LHCN-M2 (cell line): Measurements from ENCODE around the gene COQ9. TPM values are rescaled to one million over a fixed set of nuclear protein-coding genes. Genes with fewer than 3 reads are reported as not detected.
A peak's percentile ranks its signal among the peaks of the same experiment; 100 is the strongest.

Experiments used
- DNase-seq: peaks from one replicate; pipeline ENCODE4 v3.0.0-alpha.2; 2012; ENCODE audit warnings: low read depth
- total RNA-seq: library from RNA; depleted of rRNA; stranded (reverse); fragments of >200 nt; gene quantifications from 2 replicates; pipeline ENCODE4 v1.2.3, GENCODE V29; 2014

COQ9 gene
- total RNA-seq, 1 experiment from 2014 or later = 51.1 TPM

GRCh38 chr16:57471852-57472664 is 24.8 kb downstream of the COQ9 start:
- DNase-seq = no peak

- no peak for DNase-seq
These were observed 25.4 kb downstream of the COQ9 start for GRCh38 chr16:57472665-57473060.

- DNase-seq = no peak
These were observed 26.0 kb downstream of the COQ9 start for GRCh38 chr16:57473176-57473840.

DNA sequence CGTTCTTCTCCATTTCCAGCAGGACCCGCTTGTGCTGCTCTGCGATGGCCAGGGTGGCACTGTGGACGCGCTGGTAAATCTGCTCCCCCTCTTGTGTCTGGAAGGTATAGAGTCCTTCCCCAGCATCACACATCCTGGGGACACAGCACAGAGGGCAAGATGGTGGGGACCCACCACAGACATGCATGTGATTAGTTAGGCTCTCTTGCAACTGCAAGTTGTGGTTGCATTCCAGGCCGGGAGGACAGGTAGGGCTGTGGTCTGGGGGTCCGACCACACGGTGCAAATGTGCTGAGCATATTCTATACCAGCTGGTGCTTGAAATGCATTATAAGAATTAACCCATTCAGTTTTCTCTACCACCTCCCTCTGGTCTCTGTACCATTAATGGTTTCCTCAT is 26.6 kb downstream of the COQ9 start:
- DNase-seq = no peak

- DNase-seq = no peak
These were observed 27.7 kb downstream of the COQ9 start for GRCh38 chr16:57474671-57475661.

GRCh38 chr16:57475711-57476339 is 28.5 kb downstream of the COQ9 start:
- no peak for DNase-seq

- DNase-seq = no peak
These were observed 29.5 kb downstream of the COQ9 start for GRCh38 chr16:57476546-57477410.

GRCh38 chr16:57477531-57478202 is 30.4 kb downstream of the COQ9 start:
- no peak for DNase-seq

- DNase-seq = no peak
These were observed 31.3 kb downstream of the COQ9 start for GRCh38 chr16:57478396-57479204.

DNA sequence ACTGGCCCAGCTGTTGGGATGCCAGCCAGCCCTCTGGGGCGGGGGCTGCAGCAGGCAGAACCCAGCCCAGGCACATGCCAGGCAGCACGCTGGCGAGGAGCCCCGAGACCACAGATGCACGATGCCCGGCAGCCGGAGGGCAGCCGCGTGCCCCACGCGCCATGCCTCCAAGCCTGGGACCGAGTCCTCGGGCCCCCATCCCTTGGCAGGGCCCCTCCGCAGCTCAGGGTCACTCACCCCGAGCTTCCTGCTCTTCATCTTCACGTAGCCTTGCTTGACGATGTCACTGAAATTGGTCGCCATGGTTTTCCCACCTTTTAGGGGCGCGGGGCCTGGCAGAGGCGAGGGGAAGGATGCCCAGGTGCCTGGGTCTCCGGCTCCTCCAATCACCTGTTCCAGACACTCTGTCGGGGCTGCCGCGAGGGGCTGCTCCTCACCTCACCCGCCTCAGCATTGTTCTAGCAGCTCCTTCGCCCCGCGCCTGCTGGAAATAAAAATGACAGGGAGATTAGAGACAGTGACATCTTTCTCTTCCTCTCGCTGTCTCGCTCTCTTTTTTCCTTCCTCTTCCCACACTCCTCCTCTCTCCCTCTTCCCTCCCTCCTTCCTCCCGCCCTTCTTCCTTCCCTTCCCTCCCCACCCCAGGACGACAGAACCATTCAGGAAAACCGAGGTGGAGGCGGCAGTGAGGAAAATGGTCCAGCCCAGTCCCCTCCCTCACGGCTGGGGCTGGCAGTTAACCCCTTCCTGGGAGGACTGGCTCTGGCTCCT is 32.1 kb downstream of the COQ9 start:
- DNase-seq = peak; percentile 77

DNA sequence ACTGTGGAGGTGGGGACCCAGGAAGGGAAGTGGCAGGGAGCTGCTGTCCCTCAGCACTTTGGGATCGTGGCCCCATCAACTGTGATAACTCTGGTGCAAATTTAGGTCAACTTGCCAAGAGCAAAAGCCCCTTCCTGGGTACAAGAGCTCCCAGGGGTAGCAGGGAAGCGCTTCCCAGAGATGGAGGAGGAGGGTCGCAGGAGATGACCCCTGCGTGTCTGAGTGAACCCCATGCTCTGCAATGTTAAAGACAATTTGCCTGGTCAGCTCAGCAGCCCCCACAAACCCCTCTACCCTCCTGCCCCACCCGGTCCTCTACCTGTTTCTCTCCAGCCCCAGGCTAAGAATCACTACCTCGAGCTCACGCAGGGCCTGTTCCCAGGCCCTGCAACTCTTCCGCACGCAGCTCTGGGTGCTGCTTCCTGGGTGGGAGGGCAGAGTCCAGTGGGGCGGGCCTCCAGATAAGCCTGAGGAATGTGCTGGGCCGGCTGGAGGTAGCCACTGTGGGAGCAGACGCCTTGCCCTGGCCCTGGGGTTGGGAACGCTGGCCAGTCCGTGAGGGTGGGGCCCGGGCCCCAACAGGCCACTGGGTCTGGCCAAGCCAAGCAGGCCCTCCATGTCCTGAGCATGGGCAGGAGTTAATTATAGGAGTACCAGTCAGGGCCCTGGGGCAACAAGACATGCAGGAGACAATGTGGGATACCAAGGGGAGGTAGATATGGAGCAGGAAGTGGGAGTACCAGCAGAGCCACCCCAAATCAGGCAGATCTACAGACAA is 32.9 kb downstream of the COQ9 start:
- DNase-seq = peak; percentile 45

GRCh38 chr16:57480754-57481230 is 33.5 kb downstream of the COQ9 start:
- no peak for DNase-seq

DNA sequence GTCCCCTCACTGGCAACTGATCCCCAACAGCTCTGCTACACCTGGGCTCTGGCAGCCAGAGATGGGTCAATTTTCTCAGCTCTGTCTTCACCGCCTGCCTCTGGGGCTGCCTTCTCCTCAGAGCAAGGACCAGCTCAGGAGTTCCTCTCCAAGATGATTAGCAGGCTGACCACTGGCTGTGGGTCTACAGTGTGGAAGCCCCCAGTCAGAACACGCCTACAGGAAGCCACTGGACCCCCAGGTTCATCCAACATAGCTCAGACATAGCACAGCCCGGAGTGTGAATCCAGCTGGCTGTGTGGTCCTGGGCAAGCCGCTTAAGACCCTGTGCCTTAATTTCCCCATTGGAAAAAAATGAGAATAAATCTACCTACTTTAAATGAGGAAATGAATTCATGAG is 34.1 kb downstream of the COQ9 start:
- DNase-seq = no peak

GRCh38 chr16:57482845-57483545 is 35.7 kb downstream of the COQ9 start:
- no peak for DNase-seq

GRCh38 chr16:57483725-57484514 is 36.6 kb downstream of the COQ9 start:
- DNase-seq = no peak

DNA sequence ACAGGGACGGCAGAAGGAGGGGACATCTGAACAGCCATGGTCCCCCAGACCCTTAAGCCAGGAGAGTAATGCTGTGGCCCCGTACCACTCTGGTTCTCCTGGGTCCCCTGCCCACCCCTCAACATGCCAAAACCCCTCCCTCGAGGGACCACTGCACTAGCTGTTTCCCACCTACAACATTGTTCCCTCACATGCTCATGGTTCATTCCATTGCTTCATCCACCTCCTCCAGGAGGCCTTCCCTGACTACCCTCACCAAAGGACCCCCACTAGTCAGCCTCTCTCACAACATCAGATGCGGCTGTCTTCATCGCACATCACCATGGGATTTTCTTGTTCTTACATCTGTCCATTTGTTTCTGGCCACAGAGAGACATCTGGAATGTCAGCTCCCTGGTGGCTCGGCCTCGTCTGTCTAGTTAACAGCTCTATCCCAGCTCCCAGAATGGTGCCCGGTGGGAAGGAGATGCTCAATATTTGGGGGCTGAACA is 37.3 kb downstream of the COQ9 start:
- DNase-seq = no peak
